HG03571 (cell line): ENCODE results near the gene ERC2.

Source experiments
- ATAC-seq: cut with Tn5 transposase; IDR thresholded peaks from one replicate; pipeline ENCODE4 v1.9.1; 2021; ENCODE audit not compliant: unreplicated experiment

The ERC2 gene

DNA sequence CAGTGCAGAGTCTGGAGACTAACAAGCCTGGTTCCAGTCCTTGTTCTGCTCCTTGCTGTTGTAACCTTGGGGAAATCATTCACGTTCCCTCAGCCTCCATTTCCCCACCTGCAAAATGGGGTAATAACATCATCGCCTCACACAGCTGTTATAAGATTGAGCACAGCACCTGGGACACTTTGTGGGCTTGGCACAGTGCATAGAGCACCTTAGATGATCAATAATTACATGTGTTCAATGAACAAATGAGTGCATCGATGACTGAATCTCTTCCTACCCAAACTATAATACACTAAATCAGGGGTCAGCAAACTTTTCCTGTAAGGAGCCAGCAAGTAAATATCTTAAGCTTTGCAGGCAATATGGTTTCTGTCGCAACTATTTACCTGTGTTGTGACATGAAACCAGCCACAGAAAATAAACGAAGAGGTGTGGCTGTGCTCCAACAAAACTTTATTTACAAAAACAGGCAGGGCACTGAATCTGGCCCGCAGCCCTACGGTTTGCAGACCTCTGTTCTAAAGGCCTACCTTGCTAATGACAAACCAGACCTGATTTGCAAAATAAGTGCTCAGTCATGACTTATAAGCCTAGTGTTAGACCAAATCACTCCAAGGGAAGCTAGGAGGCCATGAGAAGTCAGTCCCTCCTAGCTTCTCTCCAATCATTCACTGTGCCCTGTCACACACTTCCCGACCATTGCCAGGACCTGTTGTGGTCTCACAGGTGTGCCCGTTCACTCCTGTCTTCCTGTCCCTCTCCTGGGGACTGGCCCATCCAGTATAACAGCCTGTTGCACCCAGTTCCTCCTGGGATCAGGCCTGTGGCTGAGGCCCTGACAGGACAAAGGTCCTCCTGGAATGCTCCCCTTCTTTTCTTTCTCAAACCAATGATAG is 831.7 kb downstream of the ERC2 start:
- no peak for ATAC-seq

GRCh38 chr3:55634345-55634744 is 833.9 kb downstream of the ERC2 start:
- no peak for ATAC-seq

- ATAC-seq = no peak
Measured at GRCh38 chr3:55633333-55633732, 834.9 kb downstream of the ERC2 start.

DNA sequence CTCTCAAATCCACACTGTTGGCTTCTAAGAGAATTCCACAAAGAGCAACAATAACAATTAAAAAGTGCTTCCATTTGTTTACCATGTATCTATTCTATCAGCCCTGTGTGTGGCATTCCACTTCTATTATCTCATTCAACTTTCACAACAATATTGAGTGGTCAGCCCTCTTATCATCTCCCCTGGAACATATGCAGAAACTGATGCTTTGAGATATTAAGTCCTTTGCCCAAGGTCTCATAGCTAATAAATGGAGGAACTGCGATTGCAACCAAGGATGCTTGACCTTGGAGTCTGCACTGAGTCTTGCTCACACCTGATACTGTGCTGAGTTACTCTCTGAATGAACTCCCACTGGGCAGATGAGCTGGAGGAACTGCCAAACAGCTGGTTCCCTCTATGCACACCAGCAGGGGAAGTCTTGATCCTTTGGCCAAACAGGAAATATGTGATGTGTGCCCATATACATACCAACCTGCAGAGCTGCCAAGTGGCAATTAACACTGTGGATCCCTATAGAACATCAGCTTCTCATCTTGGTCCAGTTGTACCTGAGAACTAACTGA is 836.4 kb downstream of the ERC2 start:
- no peak for ATAC-seq

- no peak for ATAC-seq
Measured at GRCh38 chr3:55630921-55631299, 837.4 kb downstream of the ERC2 start.

DNA sequence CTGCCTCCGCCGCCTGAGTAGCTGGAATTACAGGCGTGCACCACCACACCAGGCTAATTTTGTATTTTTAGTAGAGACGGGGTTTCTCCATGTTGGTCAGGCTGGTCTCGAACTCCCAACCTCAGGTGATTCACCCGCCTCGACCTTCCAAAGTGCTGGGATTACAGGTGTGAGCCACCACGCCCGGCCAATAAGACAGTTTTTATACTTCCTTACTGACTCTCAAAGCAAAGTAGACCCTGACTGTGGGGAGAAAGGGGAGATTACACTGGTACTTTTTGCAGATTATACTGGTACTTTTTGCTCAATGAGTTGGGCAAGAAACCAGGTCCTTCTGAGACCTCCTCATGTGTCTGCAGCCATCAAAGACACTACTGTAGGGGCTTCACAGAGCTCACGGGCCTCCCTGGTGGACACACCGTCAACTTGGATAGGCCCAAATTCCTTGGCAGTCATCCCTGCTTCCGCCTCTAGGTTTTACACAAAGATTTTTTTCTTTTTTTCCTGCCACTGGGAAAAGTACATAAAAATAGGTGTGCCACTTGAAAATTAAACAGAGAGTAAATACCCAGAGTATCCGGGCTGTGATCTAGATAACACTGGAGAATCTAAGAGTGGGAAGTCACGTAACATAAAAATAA is 837.9 kb downstream of the ERC2 start:
- ATAC-seq = no peak

DNA sequence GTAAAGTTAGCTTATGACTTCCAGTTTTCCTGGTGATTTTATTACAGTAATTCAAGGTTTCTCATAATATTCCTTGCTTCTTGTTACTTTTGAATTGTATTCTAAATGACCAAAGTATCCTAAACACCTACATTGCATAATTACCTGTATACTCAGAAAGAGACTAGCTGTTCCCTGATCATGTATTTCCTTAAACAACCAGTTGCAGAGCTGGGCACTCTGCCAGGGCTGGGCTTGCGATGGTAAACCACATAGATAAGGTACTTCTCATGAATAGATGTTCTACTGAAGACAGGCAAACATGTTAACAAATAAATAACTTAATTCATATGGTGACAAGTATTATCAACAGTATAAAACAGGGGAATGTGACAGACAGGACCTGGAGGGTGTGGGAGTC is 838.8 kb downstream of the ERC2 start:
- no peak for ATAC-seq

DNA sequence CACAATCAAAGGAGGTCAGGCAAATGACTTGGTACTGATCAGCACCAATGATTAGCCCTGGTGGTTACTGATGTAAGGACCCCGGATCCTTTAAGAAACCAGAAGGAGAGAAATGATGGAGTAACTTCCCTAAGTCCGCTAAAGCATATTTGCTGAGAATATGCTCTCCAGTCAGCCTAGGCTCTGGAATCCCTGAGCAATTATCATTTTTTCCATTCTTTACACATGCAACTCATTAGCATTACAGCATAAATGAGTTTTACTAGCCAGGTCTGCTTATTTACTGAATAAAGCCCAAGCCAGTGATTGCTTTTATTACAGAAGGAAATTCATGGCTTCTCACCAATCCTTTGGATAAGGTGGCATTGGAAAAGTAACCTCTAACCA is 842.0 kb downstream of the ERC2 start:
- ATAC-seq = no peak

DNA sequence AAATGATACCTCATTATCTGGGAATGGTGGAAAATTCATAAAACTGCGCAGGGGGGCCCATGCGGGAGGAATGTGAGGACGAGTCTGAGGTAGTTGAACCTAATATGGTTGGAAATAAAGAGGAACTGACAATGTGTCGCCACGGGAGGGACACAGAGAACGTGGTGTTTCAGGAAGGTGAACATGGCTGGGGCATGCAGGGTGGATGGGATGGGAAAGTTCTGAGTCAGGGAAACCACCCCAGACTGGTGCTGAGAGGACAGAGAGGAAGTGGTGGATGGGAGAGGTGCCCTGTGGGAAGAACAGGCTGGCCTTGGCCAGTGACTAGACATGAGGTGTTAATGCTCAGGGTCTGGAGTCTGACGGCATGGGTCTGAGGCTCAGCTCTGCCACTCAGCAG is 844.0 kb downstream of the ERC2 start:
- ATAC-seq = no peak

DNA sequence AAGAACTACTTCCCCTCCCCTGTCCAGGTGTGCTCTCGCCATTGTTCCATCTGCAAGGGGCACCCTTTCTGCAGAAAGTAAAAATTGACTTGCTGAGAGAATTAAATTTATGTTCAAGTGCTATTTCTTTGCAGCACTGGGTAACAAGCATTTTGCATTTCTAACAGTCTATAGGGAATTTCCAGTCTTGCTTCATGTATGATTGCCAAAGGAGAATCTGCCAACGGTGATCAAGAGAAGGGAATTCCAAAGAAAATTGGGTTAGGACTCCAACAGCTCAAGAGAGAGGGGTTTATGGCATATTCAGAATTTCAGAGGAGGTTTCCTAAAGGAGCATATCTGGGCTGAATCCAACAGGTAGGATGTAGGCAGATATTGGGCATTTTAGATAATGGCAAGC is 844.5 kb downstream of the ERC2 start:
- ATAC-seq = no peak

GRCh38 chr3:55622733-55623132 is 845.5 kb downstream of the ERC2 start:
- no peak for ATAC-seq

DNA sequence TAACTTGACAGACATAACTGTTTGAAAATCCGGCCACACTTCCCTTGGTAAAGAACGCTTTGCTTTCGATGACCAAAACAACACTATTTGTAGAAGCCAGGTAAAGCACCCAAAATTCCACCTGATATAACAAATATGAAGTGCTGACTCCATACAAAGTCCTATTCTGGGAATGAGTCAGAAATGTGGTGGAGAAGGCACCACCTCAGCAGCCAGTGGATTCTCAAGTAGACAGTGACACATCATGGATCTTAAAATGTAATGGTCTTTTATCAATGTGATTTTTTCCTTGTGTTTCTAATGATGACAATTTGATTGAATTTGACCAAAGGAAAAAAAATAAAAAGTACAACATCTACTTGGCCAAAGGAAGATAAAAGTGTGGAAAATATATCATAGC is 846.2 kb downstream of the ERC2 start:
- no peak for ATAC-seq

DNA sequence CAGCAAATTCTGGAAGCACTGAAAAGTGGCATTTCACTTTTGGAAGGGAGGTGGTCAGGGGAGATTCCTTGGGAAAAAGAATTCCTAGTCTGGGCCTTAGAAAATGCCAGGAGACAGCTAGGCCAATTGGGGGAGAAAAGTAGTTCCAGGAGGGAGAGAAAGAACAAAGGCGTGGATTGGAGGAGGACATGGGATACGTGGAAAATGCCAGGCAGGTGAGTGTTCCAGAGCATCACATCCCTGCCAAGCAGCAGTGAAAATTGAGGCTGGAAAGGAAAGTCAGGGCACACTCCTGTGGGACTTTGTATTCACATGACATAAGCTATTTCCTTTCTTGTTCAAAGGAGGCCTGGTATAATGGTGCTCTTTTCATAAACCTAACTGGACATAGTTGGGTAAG is 846.6 kb downstream of the ERC2 start:
- no peak for ATAC-seq

DNA sequence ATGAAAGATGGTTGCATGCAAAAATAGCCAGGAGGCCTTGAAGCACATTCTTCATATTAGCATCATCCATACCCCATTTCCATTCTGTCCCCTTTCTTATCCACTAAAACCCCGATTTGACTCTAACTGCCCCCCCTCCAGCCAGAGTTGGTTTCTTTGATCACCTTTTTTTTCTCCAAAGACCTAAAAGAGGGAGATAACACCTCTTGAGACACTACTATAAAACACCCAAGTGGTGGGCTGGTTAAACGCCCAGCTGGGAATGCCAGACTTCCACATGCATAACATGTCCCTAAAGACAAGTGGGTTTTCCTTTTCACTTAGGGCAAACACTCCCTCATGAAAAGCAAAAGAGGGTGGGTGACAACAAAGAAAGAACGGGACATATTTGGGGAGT is 847.2 kb downstream of the ERC2 start:
- no peak for ATAC-seq

DNA sequence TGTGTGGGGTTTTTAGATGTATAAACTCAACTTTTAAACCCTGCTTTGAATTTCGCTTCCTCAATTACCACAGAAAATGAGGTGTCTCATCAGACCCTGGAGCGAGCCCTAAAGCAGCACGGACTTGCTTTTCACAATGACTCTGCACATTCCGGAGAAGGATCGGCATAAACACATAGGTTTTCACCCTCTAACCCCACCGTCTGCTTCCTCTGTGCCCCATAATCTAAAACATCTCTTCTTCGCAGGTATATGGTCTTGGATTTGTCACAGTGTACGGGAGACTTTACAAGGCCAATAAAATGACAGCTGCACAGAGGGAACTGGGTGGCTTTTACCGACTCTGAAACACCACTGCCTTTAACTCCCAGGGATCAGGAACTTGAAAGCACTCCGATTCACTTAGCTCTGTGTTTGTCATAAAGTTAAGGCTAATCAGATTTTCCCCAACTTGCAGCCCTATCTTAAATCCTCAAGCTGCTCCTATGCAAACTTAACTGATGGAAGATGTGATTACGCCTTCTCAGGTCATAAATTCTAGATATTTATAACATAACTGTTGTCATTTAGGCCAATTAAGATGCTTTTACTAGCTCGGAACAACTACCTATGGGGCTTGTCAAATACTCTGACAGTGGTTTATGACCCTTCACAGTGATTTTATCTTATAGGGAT is 847.8 kb downstream of the ERC2 start:
- no peak for ATAC-seq

DNA sequence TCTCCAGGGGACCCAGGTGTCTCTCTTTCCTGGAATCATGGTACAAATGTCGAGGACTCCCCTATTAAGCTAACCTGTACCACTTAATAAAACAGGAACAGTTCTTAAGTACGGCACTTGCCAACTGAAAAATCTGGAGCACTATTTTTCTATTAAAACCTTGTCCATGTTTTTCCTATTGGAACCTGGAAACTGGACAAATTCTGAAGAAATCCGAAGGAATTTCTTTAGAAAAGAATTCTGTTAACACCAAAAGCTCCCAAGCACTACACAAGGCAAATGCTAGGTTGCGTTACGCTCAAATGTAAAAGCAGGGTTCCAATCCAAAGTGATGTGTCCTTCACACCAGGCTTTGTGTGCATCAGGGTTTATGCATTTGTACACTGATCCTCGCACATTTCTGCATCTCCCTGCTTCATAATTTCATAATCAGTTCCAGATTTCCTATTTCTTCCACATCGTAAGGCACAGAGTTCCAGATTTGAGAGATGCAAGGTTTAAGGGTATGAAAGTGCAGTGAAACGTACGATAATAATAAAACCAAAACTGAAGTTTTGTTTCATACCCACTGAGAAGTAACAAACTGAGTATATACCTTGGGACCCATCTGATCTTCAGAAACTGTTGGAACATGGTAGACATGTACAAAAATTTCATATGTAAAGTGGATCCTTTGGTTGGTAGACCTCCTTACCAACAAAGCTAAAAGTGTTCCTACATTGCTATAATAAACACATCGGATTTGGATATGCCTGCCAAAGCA is 849.0 kb downstream of the ERC2 start:
- no peak for ATAC-seq

DNA sequence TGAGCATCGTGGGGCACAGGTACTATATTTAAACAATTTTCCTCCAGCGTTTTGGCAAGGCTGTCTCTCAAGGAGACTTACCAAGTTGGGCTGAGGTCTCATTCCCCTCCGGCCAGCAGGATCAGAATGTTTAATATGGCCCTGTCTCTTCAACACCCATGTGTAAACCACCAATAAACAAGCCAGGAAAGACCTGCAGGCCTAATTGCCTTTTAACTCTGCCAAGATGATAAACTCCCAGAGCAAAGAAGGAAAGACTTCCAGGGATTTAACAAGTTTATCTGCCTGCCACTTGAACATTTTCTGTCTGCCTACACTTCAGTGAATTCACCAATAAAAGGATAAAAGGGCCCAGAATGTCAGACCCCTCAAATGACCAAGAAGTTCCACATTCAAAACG is 850.9 kb downstream of the ERC2 start:
- ATAC-seq = no peak

DNA sequence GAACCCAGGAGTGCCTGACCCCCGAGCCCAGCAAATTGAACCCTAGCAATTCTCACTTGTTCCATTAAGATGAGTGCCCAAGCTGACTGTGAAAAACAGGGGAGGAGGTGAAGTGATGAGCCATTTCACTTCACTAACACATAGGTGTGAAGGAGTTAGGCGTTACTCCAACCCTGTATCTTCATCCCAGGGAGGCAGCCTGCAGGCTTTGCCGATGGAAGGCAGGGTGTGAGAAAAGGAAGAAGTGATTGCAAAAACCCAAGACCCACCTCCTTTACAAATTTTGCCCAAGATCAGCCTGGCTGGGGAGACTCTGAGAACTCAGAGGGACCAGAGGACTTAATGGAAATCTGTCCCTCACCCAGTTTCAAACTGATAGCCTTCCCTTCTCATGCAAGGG is 851.5 kb downstream of the ERC2 start:
- ATAC-seq = no peak

DNA sequence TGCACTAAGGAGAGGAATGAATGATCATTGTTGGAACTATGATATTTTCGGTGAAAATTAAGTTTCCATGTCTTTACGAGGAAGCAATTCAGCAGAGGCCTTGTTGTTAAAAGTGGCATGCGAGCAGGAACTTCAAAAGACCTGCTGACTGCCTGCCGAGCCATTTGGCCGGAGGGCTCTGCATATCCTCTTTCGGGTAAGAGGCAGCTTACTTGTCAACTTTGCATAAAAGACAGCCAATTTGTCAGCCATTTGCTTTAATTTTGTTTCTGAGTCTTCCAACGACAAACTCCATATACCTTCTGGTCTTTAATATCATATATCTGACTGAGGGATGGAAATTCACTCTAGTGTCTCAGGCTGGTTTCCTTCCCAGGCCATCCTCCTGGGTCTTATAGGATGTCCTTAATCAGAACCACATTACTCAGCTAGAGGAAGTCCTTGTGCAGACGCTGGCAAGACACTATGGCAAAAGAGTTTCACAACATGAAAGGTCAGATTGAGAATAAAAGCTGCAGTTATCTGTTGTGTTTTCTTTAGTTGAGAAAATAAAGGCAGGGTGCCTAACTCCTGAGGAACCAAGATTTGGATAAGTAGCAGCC is 852.5 kb downstream of the ERC2 start:
- no peak for ATAC-seq

DNA sequence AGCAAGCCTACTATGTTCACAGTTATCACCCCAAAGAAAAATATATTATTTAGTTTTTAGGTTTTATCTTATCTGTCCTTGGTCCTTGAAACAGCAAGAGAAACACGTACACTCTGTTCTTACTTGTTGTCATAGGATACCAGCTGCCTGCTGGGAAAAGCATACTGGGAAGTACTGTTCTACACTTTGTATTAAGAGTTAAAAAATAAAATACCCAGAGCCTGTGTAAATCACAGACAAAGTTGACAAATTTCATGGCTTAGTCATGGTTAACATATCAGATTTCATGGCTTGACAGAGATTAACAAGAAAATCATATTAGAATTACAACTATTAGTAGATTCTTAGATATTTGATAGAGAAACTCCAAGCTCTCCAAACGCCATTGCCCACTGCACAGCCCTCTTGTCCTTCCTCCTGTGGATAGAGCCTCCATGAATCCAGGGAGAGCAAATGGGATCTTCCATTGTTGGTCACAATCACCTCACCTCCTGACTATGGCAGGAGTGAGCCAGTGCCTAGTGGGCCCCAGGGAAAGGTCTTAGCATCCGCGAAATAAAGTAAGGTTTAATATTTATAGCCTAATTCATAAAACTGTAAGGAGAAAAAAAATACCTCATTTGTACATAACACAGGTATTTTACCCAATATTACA is 853.1 kb downstream of the ERC2 start:
- no peak for ATAC-seq
